DOHH2 (cell line): ENCODE data around the gene SLC30A9.

Experiments
- EZH2phosphoT487 ChIP-seq: fragments of 200-600 bp; sonication (generic); IDR thresholded peaks from 2 replicates; pipeline ENCODE4 v1.6.1; 2017; ENCODE audit warnings: borderline replicate concordance, mild to moderate bottlenecking, antibody characterized with exemption, low read length, moderate library complexity, mixed read lengths
- TF ChIP-seq, protein P1 (sequence below): fragments of 200-600 bp; sonication (generic); IDR thresholded peaks from one replicate; pipeline ENCODE4 v1.5.1; 2014; ENCODE audit warnings: antibody characterized with exemption, mild to moderate bottlenecking, low read depth, low read length; ENCODE audit not compliant: poor library complexity, severe bottlenecking

DNA sequence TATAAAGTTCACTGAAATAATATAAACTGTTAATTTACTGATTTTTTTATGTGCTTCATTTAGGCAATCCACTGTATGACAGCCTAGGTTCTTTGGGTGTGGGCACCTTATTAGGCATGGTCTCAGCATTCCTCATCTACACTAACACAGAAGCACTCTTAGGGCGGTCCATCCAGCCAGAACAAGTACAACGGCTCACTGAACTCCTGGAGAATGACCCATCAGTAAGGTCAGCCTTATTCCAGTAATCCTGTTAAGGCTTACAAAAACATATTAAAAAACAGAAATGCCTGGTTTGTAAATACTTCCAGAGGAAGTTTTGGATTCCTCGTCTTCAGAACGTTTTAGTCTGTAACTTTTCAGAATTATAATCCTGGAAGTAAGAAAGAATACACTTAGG, 80.1 kb downstream of the SLC30A9 start:
- TF ChIP-seq EZH2phosphoT487 = no peak
- TF ChIP-seq, protein P1, sequence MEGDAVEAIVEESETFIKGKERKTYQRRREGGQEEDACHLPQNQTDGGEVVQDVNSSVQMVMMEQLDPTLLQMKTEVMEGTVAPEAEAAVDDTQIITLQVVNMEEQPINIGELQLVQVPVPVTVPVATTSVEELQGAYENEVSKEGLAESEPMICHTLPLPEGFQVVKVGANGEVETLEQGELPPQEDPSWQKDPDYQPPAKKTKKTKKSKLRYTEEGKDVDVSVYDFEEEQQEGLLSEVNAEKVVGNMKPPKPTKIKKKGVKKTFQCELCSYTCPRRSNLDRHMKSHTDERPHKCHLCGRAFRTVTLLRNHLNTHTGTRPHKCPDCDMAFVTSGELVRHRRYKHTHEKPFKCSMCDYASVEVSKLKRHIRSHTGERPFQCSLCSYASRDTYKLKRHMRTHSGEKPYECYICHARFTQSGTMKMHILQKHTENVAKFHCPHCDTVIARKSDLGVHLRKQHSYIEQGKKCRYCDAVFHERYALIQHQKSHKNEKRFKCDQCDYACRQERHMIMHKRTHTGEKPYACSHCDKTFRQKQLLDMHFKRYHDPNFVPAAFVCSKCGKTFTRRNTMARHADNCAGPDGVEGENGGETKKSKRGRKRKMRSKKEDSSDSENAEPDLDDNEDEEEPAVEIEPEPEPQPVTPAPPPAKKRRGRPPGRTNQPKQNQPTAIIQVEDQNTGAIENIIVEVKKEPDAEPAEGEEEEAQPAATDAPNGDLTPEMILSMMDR = no peak
